HEK293 (cell line): ENCODE data around the gene NUAK1.

Source experiments
- KLF10 ChIP-seq: fragments of 450-650 bp; IDR thresholded peaks from 2 replicates; pipeline ENCODE4 v1.5.1; 2018; ENCODE audit warnings: missing biosample characterization, mild to moderate bottlenecking, missing genetic modification characterization
- MYNN ChIP-seq: fragments of 450-650 bp; formaldehyde crosslinking; IDR thresholded peaks from 2 replicates; pipeline ENCODE4 v1.5.1; 2016; ENCODE audit warnings: missing biosample characterization, missing genetic modification characterization, borderline replicate concordance
- RBAK ChIP-seq: fragments of 450-650 bp; formaldehyde crosslinking; IDR thresholded peaks from 2 replicates; pipeline ENCODE4 v1.5.1; 2016; ENCODE audit warnings: missing biosample characterization, missing genetic modification characterization
- ZBTB7A ChIP-seq: fragments of 450-650 bp; formaldehyde crosslinking; IDR thresholded peaks from 2 replicates; pipeline ENCODE4 v1.5.1; 2016; ENCODE audit warnings: low read depth, missing biosample characterization, missing genetic modification characterization
- ZNF146 ChIP-seq: fragments of 450-650 bp; formaldehyde crosslinking; IDR thresholded peaks from 2 replicates; pipeline ENCODE4 v1.5.1; 2016; ENCODE audit warnings: missing biosample characterization, missing genetic modification characterization
- ZNF239 ChIP-seq: fragments of 450-650 bp; formaldehyde crosslinking; IDR thresholded peaks from 2 replicates; pipeline ENCODE4 v1.5.1; 2016; ENCODE audit warnings: missing biosample characterization, missing genetic modification characterization
- ZNF24 ChIP-seq: fragments of 450-650 bp; formaldehyde crosslinking; IDR thresholded peaks from 2 replicates; pipeline ENCODE4 v1.5.1; 2016; ENCODE audit warnings: missing biosample characterization, missing genetic modification characterization
- ZNF302 ChIP-seq: fragments of 450-650 bp; formaldehyde crosslinking; IDR thresholded peaks from 2 replicates; pipeline ENCODE4 v1.5.1; 2016; ENCODE audit warnings: missing biosample characterization, missing genetic modification characterization, low read depth
- TF ChIP-seq, protein P1 (sequence below): fragments of 450-650 bp; formaldehyde crosslinking; IDR thresholded peaks from 2 replicates; pipeline ENCODE4 v1.5.1; 2016; ENCODE audit warnings: missing biosample characterization, missing genetic modification characterization
- TF ChIP-seq, protein P2 (sequence below): IDR thresholded peaks from 2 replicates; pipeline ENCODE4 v1.6.1; 2011; ENCODE audit warnings: mild to moderate bottlenecking, low read depth, low read length, borderline replicate concordance
- TF ChIP-seq, protein P3 (sequence below): fragments of 450-650 bp; formaldehyde crosslinking; IDR thresholded peaks from 2 replicates; pipeline ENCODE4 v1.5.1; 2016; ENCODE audit warnings: missing biosample characterization, missing genetic modification characterization

DNA sequence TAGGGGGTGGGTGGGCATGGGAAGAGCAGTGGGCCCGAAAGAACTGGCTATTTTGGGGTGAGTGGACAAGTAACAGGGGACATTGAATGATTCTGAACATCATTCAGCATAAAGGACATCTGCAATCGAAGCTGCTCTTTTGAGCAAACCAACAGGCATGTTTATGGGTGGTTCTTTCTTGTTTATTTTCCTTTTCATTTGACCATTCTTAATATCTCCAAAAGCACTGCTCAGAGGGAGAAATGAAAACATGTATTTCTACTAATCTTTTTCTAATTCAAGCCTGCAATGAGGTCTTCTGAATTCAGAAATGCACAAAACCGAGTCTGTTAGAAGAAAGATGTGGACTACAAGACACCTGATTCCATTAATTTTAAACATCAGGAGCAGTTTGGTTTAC, 54.0 kb downstream of the NUAK1 start:
- TF ChIP-seq, protein P1, sequence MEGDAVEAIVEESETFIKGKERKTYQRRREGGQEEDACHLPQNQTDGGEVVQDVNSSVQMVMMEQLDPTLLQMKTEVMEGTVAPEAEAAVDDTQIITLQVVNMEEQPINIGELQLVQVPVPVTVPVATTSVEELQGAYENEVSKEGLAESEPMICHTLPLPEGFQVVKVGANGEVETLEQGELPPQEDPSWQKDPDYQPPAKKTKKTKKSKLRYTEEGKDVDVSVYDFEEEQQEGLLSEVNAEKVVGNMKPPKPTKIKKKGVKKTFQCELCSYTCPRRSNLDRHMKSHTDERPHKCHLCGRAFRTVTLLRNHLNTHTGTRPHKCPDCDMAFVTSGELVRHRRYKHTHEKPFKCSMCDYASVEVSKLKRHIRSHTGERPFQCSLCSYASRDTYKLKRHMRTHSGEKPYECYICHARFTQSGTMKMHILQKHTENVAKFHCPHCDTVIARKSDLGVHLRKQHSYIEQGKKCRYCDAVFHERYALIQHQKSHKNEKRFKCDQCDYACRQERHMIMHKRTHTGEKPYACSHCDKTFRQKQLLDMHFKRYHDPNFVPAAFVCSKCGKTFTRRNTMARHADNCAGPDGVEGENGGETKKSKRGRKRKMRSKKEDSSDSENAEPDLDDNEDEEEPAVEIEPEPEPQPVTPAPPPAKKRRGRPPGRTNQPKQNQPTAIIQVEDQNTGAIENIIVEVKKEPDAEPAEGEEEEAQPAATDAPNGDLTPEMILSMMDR (tag by site-specific recombination) = no peak
- TF ChIP-seq, protein P2, sequence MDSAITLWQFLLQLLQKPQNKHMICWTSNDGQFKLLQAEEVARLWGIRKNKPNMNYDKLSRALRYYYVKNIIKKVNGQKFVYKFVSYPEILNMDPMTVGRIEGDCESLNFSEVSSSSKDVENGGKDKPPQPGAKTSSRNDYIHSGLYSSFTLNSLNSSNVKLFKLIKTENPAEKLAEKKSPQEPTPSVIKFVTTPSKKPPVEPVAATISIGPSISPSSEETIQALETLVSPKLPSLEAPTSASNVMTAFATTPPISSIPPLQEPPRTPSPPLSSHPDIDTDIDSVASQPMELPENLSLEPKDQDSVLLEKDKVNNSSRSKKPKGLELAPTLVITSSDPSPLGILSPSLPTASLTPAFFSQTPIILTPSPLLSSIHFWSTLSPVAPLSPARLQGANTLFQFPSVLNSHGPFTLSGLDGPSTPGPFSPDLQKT = no peak
- TF ChIP-seq MYNN = no peak
- TF ChIP-seq KLF10 (tag by site-specific recombination) = no peak
- TF ChIP-seq, protein P3, sequence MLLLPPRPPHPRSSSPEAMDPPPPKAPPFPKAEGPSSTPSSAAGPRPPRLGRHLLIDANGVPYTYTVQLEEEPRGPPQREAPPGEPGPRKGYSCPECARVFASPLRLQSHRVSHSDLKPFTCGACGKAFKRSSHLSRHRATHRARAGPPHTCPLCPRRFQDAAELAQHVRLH (tag by site-specific recombination) = no peak
- TF ChIP-seq ZNF146 (tag by site-specific recombination) = no peak
- TF ChIP-seq ZBTB7A (tag by site-specific recombination) = no peak
- no peak for TF ChIP-seq ZNF239 (tag by site-specific recombination)
- TF ChIP-seq ZNF302 = no peak
- no peak for TF ChIP-seq ZNF24 (tag by site-specific recombination)
- no peak for TF ChIP-seq RBAK
